HFF-Myc (cell line): ENCODE results near the gene PTPRA.

Experiments used
- DNase-seq: peaks from one replicate; pipeline ENCODE4 v3.0.0-alpha.2; 2011; ENCODE audit warnings: low read depth; ENCODE audit errors: extremely low read depth
- H3K4me3 ChIP-seq: replicated peaks from 2 replicates; pipeline ENCODE4 v1.5.1; 2011; ENCODE audit warnings: low read depth, mild to moderate bottlenecking, control low read depth, low read length
- CTCF ChIP-seq: IDR thresholded peaks from 2 replicates; pipeline ENCODE4 v1.5.1; 2012; ENCODE audit warnings: mild to moderate bottlenecking, low read depth, low read length, control low read depth; ENCODE audit errors: missing control alignments

The PTPRA gene

GRCh38 chr20:3043322-3043721 lies 170.0 kb downstream of the PTPRA start, which contains the start of gene GNRH2:
Gene GNRH2, plus strand, starts transcription at chr20:3043622. Its CDS starts 793 bp downstream, at chr20:3044415.
- no peak for TF ChIP-seq CTCF
- no peak within 1 kb of the TSS for H3K4me3 ChIP-seq
- no peak for DNase-seq

GRCh38 chr20:3044336-3044965 lies 171.2 kb downstream of the PTPRA start:
- TF ChIP-seq CTCF, result no peak
- no peak for DNase-seq
- no peak overlapping the region for H3K4me3 ChIP-seq

GRCh38 chr20:3045042-3045815 lies 171.9 kb downstream of the PTPRA start:
- no peak for TF ChIP-seq CTCF
- DNase-seq, result no peak
- H3K4me3 ChIP-seq, result peak overlapping the region; percentile 84

- DNase-seq, result peak; percentile 50
- peak within 1 kb of the TSS; percentile 84 for H3K4me3 ChIP-seq
- no peak for TF ChIP-seq CTCF
Observed at GRCh38 chr20:3045816-3046676, 172.8 kb downstream of the PTPRA start, which contains the start of gene MRPS26. Gene MRPS26, plus strand, starts transcription at chr20:3046052. Its CDS starts 17 bp downstream, at chr20:3046069.

- no peak for TF ChIP-seq CTCF
- no peak for DNase-seq
- H3K4me3 ChIP-seq, result peak overlapping the region; percentile 84
Observed at GRCh38 chr20:3046677-3047462, 173.6 kb downstream of the PTPRA start.
